Stimulated activated CD8-positive, alpha-beta memory T cell treated with anti-CD3 and anti-CD28 coated beads, Interleukin-4, amount 100 ng/mL, for 24 hours (primary cell): ENCODE data around the gene PLEKHM3.
"Not testable (repeated sequence)": the region's sequence is repeated elsewhere in the genome, so short reads cannot be mapped to it uniquely, and the experiment has no call there.

ENCODE experiments used
- DNase-seq: peaks from one replicate; pipeline ENCODE4 v3.0.0-alpha.2; 2020; ENCODE audit warnings: low read depth

PLEKHM3 gene

GRCh38 chr2:207951734-207952470, 73.4 kb downstream of the PLEKHM3 start:
- DNase-seq: no peak

DNA sequence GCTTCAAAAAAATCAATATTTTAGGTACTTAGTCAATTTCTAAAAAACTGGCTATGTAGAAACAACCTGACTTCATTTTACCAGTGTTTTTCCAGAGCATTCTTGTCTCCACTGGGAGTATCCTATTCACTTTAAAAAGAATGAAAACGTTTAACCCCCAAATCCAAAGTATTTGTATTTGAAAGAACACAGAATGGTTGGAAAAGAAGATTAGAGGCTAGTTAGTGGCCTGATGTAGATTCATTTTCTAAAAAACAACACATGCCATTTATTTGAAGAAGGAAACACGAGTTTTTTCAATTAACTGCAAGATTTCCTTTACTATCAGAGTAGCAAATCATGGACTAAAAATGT, 74.6 kb downstream of the PLEKHM3 start:
- no peak for DNase-seq

- no peak for DNase-seq
Observed at GRCh38 chr2:207950063-207950760, 75.1 kb downstream of the PLEKHM3 start.

DNA sequence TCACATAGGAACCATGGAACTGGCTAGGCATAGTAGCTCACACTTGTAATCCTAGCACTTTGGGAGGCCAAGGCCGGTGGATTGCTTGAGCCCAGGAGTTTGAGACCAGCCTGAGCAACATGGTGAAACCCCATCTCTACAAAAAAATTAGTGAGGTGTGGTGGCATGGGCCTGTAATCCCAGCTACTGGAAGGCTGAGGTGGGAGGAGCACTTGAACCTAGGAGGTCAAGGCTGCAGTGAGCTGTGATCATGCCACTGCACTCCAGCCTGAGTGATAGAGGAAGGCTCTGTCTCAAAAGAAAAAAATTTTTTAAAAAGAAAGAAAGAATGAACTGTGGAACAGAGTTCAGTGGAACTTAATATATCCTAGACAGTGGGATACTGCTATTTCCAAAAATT, 76.1 kb downstream of the PLEKHM3 start:
- not testable (repeated sequence) for DNase-seq

DNA sequence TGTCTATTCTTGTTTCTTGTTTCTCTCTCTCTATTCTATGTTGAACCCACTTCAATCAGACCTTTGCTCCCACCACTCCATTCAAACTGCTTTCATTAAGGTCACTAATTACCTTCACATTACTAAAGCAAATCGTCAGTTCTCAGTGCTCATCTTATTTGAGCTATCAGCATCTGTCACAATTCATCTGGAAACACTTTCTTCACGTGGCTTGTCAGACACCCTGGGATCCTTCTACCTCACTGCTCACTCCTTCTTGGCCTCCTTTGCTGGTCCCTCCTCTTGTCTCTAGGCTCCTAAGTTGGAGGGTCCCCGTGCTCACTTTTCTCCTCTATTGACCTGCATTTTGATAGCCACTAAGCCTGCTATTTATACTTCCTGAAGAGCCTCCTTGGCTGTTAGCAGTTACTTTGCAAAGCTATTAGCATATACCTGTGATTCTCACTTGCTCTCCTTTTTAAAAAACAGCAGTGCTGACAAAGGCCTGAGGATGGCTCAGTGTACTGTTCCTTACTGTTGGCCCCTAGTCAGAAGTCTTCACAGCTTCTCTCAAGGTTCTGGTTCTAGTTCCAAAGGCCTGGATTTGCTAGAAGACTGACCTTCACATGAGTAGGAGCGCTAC, 80.2 kb downstream of the PLEKHM3 start:
- no peak for DNase-seq

GRCh38 chr2:207944334-207944733, 81.0 kb downstream of the PLEKHM3 start:
- no peak for DNase-seq

GRCh38 chr2:207939342-207940108, 85.8 kb downstream of the PLEKHM3 start:
- DNase-seq: no peak

DNA sequence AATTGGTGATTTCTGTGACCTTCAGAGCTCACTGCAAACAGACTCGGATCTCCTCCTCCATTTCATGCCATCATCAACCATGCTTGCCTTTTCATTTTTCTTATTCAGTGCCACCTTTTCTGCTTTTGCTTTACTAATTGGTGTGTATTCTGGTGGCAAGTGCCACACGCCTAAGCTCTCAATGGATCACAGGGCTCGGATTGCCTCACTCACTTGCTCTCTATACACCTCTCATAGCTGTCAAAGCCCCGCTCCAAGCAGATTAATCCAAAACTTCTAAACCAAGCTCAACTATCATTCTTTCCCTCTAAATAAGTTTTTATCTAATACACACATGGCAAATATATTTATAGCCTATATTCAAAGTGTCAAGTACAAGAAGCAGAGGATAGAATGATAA, 86.4 kb downstream of the PLEKHM3 start:
- DNase-seq: no peak

DNA sequence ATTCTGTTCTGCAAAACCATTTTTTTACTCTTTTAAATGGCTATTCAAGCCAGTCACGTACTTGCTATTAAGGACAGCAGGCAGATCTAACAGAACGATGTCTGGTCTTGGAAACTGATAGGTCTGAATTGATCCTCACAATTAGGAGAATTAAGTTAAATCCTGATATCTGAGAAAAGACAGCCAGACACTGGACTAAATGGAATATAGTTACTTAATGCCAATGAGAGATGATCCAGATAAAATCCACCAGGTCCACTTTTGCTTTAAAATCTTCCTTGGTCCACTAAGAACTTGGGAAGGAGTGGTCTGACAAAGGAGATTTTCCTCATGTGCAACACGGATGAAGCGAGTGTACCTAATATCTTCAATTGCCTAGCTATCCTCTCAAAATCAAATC, 86.9 kb downstream of the PLEKHM3 start:
- no peak for DNase-seq

GRCh38 chr2:207937823-207938222, 87.5 kb downstream of the PLEKHM3 start:
- no peak for DNase-seq

DNA sequence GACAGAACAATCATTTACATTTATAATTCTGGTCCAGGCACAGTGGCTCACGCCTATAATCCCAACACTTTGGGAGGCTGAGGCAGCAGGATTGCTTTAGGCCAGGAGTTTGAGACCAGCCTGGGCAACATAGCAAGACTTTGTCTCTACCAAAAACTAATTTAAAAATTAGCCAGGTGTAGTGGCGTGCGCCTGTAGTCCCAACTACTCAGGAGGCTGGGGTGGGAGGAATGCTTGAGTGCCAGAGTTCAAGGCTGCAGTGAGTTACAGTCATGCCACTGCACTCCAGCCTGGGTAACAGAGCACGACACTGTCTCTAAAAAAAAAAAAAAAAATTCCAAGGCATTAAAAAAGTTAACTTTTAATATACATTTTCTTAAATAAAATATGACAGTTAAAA, 88.1 kb downstream of the PLEKHM3 start:
- DNase-seq: no peak

DNA sequence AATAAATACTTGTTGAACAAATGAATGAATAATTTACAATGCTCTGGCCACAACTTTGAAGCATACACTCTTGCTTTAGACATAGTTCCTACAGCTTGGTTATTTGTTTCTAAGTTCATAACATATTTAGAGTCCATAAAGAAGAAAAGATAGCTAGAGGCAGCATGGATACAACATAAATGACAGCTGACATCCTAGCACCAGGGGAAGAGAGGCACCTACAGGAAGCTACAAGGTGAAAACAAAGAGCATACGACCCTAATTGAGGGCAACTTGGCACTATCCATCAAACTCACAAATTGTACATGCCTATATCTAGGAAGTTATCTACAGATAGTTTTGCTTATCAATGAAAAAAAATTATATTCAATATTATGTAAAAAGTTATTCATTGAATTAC, 88.9 kb downstream of the PLEKHM3 start:
- DNase-seq: no peak

GRCh38 chr2:207935991-207936370, 89.3 kb downstream of the PLEKHM3 start:
- DNase-seq: no peak

- DNase-seq: no peak
Observed at GRCh38 chr2:207935121-207935990, 90.0 kb downstream of the PLEKHM3 start.

GRCh38 chr2:207934720-207935119, 90.6 kb downstream of the PLEKHM3 start:
- DNase-seq: no peak

- no peak for DNase-seq
Observed at GRCh38 chr2:207933396-207934065, 91.8 kb downstream of the PLEKHM3 start.

- DNase-seq: no peak
Observed at GRCh38 chr2:207932106-207932505, 93.2 kb downstream of the PLEKHM3 start.

- DNase-seq: no peak
Observed at GRCh38 chr2:207930747-207931146, 94.6 kb downstream of the PLEKHM3 start.

GRCh38 chr2:207929923-207930322, 95.4 kb downstream of the PLEKHM3 start:
- no peak for DNase-seq

- no peak for DNase-seq
Observed at GRCh38 chr2:207928079-207928478, 97.2 kb downstream of the PLEKHM3 start.

DNA sequence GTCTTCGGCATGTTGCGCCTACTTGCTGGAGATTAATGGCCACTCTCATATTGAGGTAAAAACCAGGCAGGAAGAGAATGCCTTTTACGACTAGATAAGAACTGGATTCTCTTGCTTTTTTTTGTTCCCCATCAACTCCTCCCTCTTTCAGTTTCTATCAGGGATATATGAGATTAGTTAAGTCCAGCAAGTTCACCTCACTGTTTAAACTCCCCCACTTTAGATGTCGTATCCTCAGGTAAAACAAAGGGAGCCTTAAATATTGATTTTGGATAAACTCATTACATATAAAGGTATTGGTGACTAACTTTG, 98.4 kb downstream of the PLEKHM3 start:
- no peak for DNase-seq
